Skeletal muscle satellite cell (primary cell): ENCODE measurements around the gene TSPEAR.

Experiments
- H3K27me3 ChIP-seq: 2 replicates; pipeline ENCODE4 v1.7.0; 2013; ENCODE audit warnings: low read length; ENCODE audit not compliant: control insufficient read depth, insufficient read depth
- H3K36me3 ChIP-seq: 2 replicates; pipeline ENCODE4 v1.7.0; 2013; ENCODE audit warnings: mild to moderate bottlenecking, control low read depth, low read length; ENCODE audit not compliant: insufficient read depth
- H3K4me1 ChIP-seq: 2 replicates; pipeline ENCODE4 v1.7.0; 2013; ENCODE audit warnings: low read length; ENCODE audit not compliant: control insufficient read depth, insufficient read depth
- H3K4me2 ChIP-seq: 2 replicates; pipeline ENCODE4 v1.7.0; 2013; ENCODE audit warnings: mild to moderate bottlenecking, low read length
- H3K4me3 ChIP-seq: 2 replicates; pipeline ENCODE4 v1.7.0; 2013; ENCODE audit warnings: low read length
- H3K9ac ChIP-seq: 2 replicates; pipeline ENCODE4 v1.7.0; 2013; ENCODE audit warnings: mild to moderate bottlenecking, low read depth, low read length, moderate library complexity
- H3K9me3 ChIP-seq: replicated peaks from 2 replicates; pipeline ENCODE4 v1.7.0; 2013; ENCODE audit warnings: mild to moderate bottlenecking, control low read depth, low read length

TSPEAR gene

DNA sequence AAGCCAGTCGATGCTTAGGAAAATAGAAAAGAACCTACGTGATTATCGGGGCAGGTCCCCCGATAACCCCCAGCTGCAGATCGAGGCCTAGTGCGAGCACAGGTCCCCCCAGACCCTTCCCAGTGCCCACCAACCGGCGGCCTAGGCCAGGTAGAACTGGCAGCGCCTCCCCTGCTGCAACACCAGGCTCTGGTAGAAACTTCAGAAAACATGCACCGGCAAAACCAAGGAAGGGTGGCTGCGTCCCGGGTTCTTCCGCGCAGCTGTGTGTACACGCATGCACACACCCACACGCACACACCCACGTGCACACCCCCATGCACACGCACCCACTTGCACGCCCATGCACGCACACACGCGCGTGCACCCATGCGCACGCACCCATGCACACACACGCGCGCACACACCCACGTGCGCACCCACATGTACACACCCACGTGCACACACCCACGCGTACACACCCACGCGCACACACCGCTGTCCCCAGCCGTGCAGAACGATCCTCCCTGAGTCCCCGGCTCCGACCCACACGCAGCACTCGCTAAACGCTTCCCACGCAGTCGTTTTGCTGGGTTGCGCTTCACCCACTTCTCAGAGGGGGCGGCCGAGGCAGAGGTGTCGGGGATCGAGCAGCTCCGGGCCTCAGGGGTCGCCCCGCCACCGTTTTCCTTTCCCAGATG, 5.2 kb downstream of the TSPEAR start:
- H3K4me2 ChIP-seq: no peak overlapping the region
- H3K27me3 ChIP-seq: peaks cover 88% of the 10 kb centered on the region
- H3K4me3 ChIP-seq: no peak overlapping the region
- no peaks in the 10 kb centered on the region for H3K36me3 ChIP-seq
- no peaks in the 10 kb centered on the region for H3K9me3 ChIP-seq
- no peak overlapping the region for H3K9ac ChIP-seq
- H3K4me1 ChIP-seq: no peaks in the 10 kb centered on the region

- no peak overlapping the region for H3K9ac ChIP-seq
- peaks cover 89% of the 10 kb centered on the region for H3K27me3 ChIP-seq
Measured at GRCh38 chr21:44704636-44705001, 6.8 kb downstream of the TSPEAR start.

GRCh38 chr21:44703731-44704635, 7.4 kb downstream of the TSPEAR start:
- Histone ChIP-seq H3K9me3 (no peaks in the 10 kb centered on the region), H3K9ac (no peak overlapping the region), H3K4me3 (no peak overlapping the region), H3K27me3 (peaks cover 87% of the 10 kb centered on the region), H3K4me2 (no peak overlapping the region), H3K36me3 (no peaks in the 10 kb centered on the region), H3K4me1 (no peaks in the 10 kb centered on the region)

More at GRCh38 chr21:44704636-44705001, 6.8 kb downstream of the TSPEAR start:
- Histone ChIP-seq H3K9me3 (no peaks in the 10 kb centered on the region), H3K4me3 (no peak overlapping the region), H3K4me2 (no peak overlapping the region), H3K36me3 (no peaks in the 10 kb centered on the region), H3K4me1 (no peaks in the 10 kb centered on the region)

DNA sequence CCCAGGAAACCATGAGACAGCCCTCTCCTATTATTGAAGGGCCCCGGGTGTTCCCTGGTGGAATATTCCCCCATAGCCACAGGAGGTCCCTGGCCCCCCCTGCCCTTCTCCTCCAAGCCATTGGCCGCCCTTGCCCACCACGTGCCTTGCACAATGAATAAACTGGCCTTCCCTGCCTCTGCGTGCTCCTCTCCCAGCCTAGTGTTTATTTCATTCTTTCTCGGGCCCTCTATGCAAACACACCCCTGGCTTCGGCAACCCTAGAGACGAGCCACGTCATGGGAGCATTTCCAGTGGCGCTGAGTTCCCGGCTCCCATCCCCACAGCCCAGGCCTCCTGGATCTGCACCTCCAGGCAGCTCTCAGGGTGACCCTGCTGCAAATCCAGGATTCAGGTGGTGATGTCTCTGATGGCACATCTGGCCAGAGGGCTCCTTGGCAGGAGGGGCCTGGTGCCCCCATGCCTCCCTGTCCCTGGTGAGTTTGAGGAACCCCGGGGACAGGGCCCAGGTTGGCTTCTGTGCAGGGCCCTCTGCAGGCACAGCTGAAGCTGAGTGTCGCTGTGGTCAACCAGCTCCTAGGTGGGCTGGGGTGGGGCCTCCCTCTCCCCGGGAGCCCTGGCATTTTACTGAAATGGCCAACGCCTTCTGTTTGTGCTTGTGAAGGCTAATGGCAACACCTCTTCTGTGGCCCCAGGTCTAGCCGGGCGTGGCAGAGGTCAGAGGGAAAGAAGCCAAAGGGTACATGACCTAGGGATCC, 8.2 kb downstream of the TSPEAR start:
- H3K4me3 ChIP-seq: no peak overlapping the region
- H3K36me3 ChIP-seq: no peaks in the 10 kb centered on the region
- no peak overlapping the region for H3K4me2 ChIP-seq
- peaks cover 87% of the 10 kb centered on the region for H3K27me3 ChIP-seq
- H3K4me1 ChIP-seq: no peaks in the 10 kb centered on the region
- no peaks in the 10 kb centered on the region for H3K9me3 ChIP-seq
- no peak overlapping the region for H3K9ac ChIP-seq

DNA sequence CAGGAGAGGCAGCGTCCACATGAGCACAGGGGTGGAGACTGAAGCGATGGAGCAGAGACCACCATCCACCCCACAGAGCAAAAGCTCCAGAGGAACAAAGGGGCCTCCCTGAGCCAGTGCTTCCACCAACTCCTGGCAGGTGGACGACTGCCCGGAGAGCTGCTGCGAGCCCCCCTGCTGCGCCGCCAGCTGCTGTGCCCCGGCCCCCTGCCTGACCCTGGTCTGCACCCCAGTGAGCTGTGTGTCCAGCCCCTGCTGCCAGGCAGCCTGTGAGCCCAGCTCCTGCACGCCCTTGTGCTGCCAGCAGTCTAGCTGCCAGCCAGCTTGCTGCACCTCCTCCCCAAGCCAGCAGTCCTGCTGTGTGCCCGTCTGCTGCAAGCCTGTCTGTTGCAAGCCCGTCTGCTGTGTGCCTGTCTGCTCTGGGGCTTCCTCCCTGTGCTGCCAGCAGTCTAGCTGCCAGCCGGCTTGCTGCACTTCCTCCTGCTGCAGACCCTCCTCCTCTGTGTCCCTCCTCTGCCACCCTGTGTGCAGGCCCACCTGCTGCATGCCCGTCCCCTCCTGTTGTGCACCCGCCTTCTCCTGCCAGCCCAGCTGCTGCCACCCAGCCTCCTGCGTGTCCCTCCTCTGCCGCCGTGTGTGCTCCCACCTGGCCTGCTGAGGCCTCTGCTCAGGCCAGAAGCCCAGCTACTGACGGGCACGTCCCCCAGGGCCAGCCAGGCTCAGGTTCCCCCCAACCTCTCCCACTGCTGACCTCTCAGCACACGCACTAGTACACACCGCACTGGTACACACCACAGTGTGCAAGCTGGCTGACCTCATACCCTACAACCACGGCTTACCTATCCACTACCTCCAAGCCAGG, 9.0 kb downstream of the TSPEAR start:
- H3K27me3 ChIP-seq: peaks cover 87% of the 10 kb centered on the region
- no peaks in the 10 kb centered on the region for H3K4me1 ChIP-seq
- no peaks in the 10 kb centered on the region for H3K36me3 ChIP-seq
- H3K9ac ChIP-seq: no peak overlapping the region
- H3K4me2 ChIP-seq: no peak overlapping the region
- no peaks in the 10 kb centered on the region for H3K9me3 ChIP-seq
- no peak overlapping the region for H3K4me3 ChIP-seq

GRCh38 chr21:44701541-44701940, 9.8 kb downstream of the TSPEAR start:
- Histone ChIP-seq H3K4me1 (no peaks in the 10 kb centered on the region), H3K36me3 (no peaks in the 10 kb centered on the region), H3K4me3 (no peak overlapping the region), H3K4me2 (no peak overlapping the region), H3K9ac (no peak overlapping the region), H3K27me3 (peaks cover 84% of the 10 kb centered on the region), H3K9me3 (no peaks in the 10 kb centered on the region)

DNA sequence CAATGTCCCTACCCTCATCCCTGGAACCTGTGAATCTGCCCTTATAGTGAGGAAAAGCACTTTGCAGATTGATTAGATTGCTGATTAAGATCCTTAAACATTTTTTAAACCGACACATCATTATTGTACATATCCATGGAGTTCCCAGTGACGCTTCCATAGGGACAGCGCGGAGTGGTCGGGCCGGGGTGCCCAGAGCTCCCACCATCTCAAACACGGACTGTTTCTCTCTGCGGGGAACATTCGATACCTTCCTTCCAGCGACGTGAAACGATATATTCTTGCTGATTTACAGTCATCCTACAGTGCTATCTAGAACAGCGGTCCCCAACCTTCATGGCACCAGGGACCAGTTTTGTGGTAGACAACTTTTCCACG, 10.4 kb downstream of the TSPEAR start:
- Histone ChIP-seq H3K27me3 (peaks cover 84% of the 10 kb centered on the region), H3K4me3 (no peak overlapping the region), H3K4me1 (no peaks in the 10 kb centered on the region), H3K9me3 (no peaks in the 10 kb centered on the region), H3K4me2 (no peak overlapping the region), H3K9ac (no peak overlapping the region), H3K36me3 (no peaks in the 10 kb centered on the region)

DNA sequence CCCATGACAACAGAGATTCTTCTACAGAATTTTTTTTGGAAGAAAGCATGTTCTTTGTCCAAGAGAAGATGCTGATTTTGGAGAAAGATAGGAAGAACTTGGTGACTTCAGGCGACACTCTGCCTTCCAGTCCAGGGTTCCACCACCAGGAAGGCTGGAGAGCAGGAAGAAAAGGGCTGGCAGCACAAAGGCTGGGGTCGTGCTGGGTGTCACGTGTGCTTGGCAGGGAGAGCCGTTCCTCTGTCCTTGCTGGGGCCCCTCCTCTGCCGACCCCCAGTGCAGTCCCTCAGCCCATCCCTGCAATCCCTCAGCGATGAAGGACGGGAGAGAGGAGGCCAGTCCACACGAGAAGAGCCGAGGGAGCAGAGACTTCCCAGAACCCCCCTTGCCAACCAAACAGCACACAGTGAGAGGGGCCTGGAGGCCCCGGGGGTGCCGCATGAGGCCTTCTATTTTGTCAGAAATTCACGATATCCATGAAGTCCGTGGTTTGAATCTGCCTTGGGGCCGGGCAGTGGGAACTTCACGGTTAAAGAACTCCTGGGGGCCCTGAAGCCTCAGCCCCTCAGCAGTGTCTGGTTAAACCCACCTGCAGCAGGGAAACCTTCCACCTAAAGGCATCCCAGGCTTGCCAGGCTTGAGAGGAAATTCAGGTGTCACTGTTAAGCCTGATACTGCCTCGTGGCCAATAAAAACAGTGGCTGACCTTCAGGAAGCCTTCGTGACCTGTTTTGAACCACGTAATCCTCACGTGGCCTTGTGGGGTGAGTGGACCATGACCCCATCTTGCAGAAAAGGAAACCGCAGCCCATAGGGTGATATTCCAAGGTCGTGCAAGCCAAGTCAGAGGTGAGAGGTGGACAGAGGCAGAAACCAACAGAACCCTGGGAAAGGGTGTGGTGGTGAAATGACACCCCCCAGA, 11.0 kb downstream of the TSPEAR start:
- no peak overlapping the region for H3K9ac ChIP-seq
- H3K36me3 ChIP-seq: no peaks in the 10 kb centered on the region
- no peak overlapping the region for H3K4me2 ChIP-seq
- H3K4me3 ChIP-seq: no peak overlapping the region
- no peaks in the 10 kb centered on the region for H3K4me1 ChIP-seq
- H3K27me3 ChIP-seq: peaks cover 88% of the 10 kb centered on the region
- H3K9me3 ChIP-seq: no peaks in the 10 kb centered on the region

GRCh38 chr21:44699502-44700001, 11.8 kb downstream of the TSPEAR start:
- no peaks in the 10 kb centered on the region for H3K4me1 ChIP-seq
- H3K36me3 ChIP-seq: no peaks in the 10 kb centered on the region
- no peak overlapping the region for H3K4me2 ChIP-seq
- H3K4me3 ChIP-seq: no peak overlapping the region
- no peak overlapping the region for H3K9ac ChIP-seq
- no peaks in the 10 kb centered on the region for H3K9me3 ChIP-seq
- peaks cover 84% of the 10 kb centered on the region for H3K27me3 ChIP-seq
